HG02623 (cell line): ENCODE measurements around the gene PGBD2.
"Not testable (repeated sequence)": the region's sequence is repeated elsewhere in the genome, so short reads cannot be mapped to it uniquely, and the experiment has no call there.

Experiments used
- ATAC-seq: cut with Tn5 transposase; IDR thresholded peaks from one replicate; pipeline ENCODE4 v1.9.1; 2021; ENCODE audit warnings: moderate library complexity; ENCODE audit not compliant: unreplicated experiment

PGBD2 gene

DNA sequence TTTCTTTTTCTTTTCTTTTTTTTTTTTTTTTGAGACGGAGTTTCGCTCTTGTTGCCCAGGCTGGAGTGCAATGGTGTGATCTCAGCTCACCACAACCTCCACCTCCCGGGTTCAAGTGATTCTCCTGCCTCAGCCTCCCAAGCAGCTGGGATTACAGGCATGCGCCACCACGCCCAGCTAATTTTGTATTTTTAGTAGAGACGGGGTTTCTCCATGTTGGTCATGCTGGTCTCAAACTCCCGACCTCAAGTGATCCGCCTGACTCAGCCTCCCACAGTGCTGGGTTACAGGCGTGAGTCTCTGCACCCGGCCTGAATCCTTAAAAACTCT is 16.2 kb upstream of the PGBD2 start:
- not testable (repeated sequence) for ATAC-seq

DNA sequence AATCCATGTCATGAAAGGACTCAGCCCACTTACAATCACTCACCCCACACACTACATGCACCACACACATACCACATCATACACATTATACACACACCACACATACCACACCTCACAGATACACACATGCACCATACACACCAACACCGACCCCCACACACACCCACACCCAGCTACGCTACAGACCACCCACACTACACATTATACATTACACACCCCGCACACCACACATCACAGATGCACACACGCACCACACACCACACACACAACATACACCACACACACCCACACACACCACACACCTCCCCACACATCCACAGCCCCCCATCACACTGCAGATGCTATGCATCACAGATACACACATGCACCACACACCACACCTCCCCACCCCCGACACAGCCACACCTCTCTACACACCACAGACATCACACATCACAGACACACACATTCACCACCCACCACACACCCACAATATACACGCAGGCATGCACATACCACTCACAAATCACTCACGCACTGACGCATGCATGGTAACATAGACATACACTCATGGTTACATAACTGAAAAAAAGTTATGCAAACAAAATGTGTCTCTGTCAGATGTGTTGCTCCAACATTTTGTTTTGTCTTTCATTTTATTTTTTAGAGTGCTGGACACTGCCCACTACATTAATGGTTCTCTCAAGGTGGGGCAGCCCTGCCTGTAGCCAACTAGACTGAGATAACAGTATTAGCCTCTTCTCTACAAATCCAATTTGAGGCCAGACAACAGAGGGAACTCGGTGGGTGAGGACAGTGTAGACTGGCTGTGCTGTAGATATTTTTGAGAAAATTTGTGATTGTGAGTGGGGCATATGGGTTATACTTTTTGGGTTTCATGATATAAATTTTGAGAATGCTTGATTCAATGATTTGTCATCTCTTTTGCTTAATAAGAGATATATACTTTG is 15.2 kb upstream of the PGBD2 start:
- ATAC-seq = no peak

DNA sequence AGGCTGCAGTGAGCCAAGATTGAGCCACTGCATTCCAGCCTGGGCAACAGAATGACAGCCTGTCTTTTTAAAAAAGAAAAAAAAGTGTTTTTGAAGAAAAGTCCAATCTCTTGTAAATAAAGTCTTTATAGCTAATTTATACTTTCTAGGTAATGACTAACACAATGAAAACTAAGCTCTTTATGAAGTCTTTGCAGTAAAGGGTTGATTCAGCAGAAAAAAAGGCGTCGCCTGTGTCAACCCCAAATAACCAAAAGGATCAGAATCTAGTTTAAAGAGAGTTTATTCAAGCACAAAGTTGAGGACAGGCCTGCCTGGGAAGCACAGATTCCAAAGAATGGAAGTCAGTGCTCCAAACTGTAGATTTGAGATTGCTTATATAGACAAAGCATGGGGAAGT is 14.3 kb upstream of the PGBD2 start:
- no peak for ATAC-seq

DNA sequence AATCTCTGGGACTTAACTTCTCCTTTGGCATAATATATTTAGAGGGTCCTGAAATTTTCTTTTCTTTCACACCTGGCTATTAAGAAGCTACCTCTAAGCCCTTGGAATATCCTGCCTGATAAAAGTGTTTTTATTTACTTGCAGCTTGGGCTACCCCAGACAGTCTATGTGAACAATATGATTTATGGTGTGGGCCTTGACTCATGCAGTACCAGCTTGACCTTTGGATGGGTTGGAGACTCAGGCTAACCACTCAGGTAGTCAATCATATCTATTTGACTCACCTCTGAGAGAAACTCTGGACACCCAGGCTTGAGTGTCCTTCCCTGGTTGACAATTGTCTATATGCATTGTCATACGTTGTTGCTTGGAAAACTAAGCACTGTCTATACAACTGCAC is 13.4 kb upstream of the PGBD2 start:
- ATAC-seq = no peak

DNA sequence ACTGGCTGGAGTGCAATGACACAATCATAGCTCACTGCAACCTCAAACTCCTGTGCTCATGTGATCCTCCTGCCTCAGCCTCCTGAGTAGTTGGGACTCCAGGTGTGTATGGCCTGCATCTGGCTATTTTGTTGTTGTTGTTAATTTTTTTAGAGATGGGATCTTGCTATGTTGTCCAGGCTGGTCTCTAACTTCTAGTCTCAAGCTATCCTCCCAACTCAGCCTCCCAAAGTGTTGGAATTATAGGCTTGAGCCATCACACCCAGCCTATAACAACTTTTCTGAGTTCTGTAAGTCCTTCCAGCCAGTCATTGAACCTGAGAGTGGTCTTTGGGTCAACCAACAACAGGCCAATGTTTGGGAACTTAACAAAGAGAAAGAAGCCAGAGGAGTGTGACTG is 11.2 kb upstream of the PGBD2 start:
- no peak for ATAC-seq

DNA sequence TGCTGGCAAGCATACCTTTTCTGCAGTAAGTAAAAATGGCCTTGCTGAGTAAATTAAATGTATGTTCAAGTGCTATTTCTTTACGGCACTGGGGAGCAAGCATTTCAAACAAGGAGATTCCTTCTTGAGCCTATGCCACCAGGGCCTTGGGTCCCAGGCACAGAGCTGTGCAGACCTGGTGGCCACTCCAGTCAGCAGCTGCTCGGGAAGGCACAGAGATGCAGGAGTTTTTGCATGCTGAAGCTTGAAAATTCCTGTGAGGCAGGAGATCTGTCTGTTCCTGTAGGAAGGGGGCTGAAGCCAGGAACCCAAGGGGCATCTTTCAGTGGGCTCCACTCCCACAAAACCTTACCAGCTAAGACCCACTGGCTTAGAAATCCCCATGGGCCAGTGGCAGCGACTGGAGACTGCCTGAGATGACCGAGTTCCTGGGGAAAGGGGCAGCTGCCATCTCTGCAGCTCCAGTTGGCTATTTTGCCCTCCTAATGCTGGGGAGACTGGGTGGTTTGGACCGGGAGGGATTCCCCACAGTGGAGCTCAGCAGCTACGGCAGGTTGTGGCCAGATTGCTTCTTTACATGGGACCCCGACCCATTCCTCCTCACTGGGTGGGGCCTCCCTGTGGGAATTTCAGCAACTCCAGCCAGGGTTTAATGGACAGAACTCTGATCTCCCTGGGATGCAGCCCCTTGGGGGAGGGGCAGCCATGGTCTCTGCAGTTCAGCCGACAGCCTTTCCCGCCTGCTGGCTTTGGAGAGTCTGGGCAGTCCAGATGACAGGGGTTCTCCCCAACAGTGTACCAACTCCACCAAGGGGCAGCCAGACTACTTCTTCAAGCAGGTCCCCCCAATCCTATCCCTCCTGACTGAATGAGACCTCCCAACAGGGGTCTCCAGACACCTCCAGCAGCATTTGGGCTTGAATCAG is 8.4 kb upstream of the PGBD2 start:
- no peak for ATAC-seq

DNA sequence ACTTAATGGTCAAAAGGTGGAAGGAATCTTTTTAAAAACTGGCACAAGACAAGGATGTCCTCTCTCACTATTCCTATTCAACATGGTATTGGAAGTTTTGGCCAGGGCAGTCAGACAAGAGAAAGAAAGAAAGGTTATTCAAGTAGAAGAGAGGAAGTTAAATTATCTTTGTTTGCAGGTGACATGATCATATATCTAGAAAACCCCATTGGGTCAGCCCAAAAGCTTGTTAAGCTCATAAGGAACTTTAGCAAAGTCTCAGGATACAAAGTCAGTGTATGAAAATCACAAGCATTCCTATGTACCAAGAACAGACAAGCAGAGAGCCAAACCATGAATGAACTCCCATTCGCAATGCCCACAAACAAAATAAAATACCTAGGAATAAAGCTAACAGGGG is 5.4 kb upstream of the PGBD2 start:
- no peak for ATAC-seq

DNA sequence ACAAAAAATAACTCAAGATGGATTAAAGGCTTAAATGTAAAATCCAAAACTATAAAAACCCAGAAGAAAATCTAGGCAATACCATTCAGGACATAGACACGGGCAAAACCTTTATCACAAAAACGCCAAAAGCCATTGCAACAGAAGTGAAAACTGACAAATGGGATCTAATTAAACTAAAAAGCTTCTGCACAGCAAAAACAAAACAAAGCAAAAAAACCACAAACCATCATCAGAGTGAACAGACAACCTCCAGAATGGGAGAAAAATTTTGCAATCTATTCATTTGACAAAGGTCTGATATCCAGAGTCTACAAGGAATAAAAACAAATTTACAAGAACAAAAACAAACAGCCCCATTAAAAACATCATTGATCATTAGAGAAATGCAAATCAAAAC is 4.5 kb upstream of the PGBD2 start:
- no peak for ATAC-seq

DNA sequence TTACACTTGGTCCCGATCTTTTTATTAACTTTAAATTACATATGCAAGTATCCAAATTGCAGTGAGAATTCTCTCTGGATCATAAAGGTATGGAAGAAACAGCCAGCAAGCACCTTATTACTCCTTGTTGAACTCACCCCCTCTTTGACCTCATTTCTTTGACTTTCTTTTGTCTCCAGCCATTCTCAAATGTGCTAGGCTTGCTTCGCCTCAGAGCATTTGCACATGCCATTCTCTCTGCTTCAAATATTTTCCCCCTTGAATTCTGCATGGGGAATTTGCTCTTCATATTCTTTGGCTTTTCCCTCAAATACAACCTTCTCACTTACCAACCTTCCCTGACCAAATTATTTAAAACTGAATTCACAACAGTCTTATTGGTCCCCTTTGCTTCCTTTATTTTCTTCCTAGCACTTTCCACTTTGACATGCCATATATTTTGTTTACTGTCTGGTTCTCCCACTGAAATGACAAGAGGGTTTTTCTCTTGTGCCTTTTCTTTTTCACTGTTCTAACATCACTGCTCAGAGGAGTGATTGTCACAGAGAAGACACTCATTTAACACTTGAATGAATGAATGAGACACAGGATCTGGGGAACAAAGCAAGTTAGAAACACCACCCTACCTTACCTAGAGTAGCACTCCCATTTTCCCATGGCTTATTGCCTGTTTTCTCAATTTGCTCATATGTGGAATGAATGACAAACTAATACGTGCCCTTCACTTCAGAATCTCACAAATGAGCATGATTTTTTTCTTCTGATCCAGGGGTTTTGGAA is 1.4 kb upstream of the PGBD2 start:
- ATAC-seq = no peak

DNA sequence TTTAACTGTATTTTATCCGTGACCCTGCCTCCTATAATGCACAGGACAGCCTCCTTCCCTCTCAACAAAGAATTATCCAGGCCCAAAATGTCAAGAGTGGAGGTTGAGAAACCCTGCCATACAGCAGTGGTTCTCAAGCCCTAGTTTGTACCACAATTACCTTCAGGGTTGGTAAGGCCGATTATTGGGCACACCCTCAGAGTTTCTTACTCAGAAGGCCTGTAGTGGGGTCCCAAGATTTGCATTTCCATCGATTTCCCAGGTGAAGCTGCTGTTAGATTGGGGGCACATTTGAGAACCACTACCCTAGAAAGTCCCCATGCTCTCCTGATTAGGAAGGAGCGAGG is 400 bp upstream of the PGBD2 start:
- ATAC-seq = no peak

DNA sequence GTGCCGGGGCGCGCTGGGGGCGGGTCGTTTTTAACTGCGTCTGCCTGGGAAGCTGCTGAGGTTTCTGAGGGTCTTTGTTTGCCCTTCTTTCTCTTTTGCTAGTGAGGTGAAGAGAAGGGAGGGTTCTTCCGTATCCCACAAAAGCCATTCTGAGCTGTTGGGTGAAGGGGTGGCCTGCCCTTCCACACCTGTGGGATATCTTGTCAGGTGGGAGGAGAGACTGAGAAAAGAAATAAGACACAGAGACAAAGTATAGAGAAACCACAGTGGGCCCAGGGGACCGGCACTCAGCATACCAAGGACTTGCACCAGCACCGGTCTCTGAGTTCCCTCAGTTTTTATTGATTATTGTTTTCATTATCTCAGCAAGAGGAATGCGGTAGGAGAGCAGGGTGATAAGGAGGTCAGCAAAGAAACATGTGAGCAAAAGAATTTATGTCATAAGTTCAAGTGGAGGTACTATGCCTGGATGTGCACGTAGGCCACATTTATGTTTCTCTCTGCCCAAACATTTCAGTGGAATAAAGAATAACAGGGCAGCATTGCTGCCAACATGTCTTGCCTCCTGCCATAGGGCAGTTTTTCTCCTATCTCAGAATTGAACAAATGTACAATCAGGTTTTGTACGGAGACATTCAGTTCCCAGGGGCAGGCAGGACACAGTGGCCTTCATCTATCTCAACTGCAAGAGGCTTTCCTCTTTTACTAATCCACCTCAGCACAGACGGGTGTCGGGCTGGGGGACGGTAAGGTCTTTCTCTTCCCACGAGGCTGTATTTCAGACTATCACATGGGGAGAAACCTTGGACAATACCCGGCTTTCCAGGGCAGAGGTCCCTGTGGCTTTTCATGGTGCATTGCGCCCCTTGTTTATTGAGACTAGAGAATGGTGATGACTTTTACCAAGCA is 972 bp downstream of the PGBD2 start:
- peak; percentile 15 for ATAC-seq

DNA sequence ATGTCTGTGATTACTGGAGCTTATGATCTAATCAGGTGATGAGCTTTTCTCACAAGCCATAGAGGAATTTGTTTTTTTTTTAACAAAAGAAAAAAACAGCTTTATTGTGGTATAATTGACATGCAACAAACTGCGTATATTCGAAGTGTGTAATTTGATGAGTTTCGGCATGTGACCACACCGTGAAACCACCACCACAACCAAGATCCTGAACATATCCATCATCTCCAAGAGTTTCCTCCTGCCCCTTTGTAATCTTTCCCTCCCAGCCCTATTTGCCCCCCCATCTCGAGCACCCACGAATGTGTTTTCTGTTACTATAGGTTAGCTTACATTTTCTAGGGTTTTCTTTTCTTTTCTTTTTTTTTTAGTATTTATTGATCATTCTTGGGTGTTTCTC is 4.7 kb downstream of the PGBD2 start:
- ATAC-seq = no peak

DNA sequence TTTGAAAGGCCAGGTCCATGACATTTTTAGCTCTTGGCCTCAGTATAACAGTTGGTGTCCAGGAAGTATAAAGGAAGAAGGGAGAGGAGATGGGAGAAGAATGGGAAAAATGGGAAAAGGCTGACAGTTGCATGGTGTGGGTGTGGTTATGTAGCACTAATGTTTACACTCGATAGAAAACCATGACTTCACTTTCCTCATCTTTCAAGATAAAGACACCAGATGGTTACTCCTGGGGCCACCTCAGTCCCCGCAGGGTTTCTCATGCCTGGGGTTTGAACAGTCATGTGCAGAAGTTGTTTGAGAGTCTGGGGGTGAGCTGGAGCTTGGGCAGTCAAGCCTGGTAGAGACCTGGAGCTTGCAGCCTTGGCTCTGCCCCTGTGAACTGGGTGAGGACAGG is 7.9 kb downstream of the PGBD2 start:
- ATAC-seq = no peak

DNA sequence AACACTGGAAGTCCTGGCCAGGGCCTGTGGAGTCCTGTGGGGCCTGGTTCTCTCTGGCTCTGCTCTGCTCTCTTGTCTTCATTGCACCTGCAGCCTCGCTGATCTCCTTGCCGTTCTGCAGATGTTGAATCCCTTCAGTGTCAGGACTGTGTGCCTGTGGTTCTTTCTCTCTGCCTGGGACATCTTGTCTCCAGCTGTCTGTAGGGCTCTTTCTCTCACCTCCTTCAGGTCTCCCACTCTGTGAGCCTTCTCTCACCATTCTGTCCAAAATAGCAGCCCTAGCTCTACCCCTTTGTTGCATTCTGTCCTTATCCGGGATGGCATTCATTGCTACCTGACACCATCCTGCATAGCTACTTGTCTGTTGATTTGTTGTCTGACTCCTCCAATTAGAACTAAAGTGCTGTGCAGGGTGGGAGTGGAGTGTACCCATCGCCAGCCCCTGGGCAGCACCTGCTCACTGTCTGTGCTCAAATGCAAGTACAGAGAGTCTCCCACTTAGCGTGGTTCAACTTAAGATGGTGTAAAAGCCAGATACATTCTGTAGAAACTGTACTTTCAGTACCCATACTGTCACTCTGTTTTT is 8.9 kb downstream of the PGBD2 start:
- no peak for ATAC-seq

DNA sequence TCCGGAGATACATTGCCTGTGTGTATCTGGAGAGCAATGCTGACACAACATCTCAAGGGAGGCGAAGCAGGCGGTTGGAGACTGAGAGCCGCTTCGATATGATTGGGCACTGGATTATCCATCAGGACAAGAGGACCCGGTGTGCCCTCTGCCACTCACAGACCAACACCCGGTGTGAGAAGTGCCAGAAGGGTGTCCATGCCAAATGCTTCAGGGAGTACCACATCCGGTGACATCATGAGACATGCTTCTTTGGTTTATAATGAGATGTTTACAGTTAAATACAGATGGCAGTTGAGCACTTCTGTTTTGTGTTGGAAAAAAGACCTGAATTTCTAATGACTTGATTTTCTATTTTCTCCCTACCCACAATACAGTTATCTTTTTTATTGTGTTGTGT is 12.1 kb downstream of the PGBD2 start:
- no peak for ATAC-seq

DNA sequence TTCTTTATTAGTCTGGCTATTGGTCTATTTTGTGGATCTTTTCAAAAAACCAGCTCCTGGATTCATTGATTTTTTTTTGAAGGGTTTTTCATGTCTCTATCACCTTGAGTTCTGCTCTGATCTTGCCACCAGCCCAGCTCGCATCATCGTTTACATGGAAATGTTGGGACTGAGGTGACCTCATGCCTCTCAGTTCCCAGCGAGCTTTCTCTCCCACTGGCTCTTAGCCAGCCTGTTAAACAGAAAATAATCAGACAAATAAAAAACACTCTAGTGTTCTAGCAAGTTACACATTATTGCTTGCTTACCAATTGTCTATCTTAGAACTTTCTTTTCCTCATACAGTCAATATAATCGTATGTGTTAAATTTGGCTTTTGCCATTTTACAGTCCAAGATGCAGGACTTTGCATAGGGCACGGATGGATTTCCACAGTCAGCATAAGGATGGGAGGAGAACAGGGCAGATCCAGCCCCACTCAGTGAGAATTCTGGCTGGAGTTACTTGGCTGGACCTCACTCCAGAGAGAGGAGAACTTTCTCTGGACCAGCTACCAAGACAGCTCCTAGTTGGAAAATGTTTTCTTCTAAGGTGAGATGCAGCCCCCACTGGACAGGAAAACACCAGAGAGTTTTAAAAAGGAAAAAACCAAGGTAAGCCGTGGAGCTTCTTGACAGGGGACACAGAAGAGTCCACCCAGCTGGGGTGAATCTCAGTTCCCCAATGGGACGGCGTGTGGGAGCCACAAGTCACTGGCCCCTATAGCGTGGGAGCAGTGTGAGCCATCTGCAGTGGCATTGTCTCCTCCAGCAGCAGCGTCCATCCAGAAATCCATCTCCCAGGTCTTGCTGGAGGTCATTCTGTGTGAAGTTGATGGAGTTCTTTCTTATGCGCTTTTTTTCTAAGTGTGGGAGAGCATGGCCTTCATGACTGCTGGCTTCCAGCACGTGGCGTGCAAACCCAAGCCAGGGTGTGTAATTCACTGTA is 17.6 kb downstream of the PGBD2 start:
- no peak for ATAC-seq

DNA sequence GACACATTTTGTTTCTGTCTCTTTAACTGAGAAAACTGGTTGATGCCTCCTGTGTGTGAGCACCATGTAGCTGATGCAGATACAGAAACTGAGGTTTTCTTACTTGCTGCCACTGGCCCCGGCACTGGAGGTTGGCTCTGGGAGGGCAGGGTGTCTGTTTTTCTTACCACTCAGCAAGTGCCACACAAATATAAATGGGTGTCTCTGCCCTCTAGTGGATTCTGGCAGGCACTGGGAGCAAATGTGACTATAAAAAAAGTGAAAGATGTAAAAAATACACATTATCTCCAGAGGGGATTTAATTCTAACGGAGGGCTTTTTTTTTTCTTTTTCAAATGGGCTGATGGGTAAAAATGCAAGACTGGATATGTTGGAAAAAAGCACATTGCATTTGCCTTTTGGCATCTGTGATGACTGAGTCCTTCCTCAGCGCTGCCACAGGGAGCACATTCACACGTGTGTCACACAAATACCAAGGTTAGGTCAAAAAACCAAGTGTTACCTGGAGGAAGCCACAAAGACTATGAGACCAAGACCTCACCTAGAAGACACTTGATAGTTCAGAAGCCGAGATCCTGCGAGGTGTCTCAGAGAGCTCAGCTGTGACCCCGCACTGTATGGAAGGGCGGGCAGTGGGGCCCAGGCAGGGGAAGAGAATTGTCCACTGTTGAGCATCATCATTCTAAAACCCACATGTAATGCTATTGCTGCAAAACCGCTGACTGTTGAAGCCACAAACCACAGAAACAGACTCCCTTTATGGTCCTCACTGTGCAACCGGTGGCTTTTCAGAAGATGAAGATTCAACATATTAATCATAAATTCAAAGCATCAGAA is 18.9 kb downstream of the PGBD2 start:
- peak; percentile 80 for ATAC-seq

DNA sequence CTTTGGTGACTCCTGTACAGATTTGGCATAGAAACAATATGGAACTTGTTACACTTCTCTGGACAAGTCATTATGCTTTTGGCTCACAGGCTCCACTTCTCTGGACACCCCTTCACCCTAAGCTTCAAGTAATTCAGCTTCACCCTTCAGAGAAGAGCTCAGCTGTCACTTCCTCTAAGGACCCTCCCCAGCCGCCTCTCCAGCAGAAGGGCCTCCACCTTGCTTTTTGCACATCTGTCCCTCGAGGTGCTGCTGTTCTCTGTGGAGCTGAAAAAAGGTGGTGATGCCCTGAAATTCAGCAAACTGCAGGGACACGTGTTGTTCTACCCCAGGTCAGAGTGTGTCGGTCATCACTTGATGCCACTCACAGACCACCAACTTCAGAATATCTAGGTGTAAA is 19.8 kb downstream of the PGBD2 start:
- not testable (repeated sequence) for ATAC-seq
